Measurements from ENCODE around the gene INSL3. TPM values are rescaled to one million over a fixed set of nuclear protein-coding genes. Genes with fewer than 3 reads are reported as not detected.
A peak's percentile ranks its signal among the peaks of the same experiment; 100 is the strongest.

INSL3 gene
- total and polyA plus RNA-seq, 2 of the 8 experiments (the other 6 are each of a cell fraction or from before 2014, with no cell fraction given): 0.41 to 1.5 TPM

- Histone ChIP-seq H3K4ac (replicated peaks; ENCODE audit: insufficient read length, low read depth, low read length) (no peak overlapping the region), H3K18ac (ENCODE audit: extremely low read depth, low read length) (no peak overlapping the region), H2BK20ac (ENCODE audit: low read length) (no peak overlapping the region), H3K56ac (replicated peaks; ENCODE audit: insufficient read length, low read depth, low read length) (no peak overlapping the region), H2AFZ (ENCODE audit: low read length) (no peak overlapping the region), H3K23me2 (ENCODE audit: low read depth, low read length) (peaks cover 2% of the 10 kb centered on the region; the same call in 1 of the 2 replicates), H3K4me1 (replicated peaks in 1 of 4; ENCODE audit: control insufficient read depth in 3 of 4, insufficient read depth in 4 of 4, low read length in 3 of 4) (peaks cover 0 to 4% (median 3%) of the 10 kb centered on the region in 4 experiments; a peak in 4 of 7 replicates), H3K9ac (replicated peaks in 1 of 4; ENCODE audit: extremely low read depth in 1 of 4, low read depth in 3 of 4, low read length in 3 of 4) (no peak overlapping the region; a peak in 1 of 7 replicates), H3K23ac (ENCODE audit: insufficient read length) (no peak overlapping the region), H3K79me1 (ENCODE audit: low read depth, low read length) (peaks cover 4% of the 10 kb centered on the region), H3K4me2 (ENCODE audit: insufficient read depth in 1 of 2, low read depth in 2 of 2, low read length in 2 of 2) (no peak overlapping the region; a peak in 2 of 4 replicates), H3K4me3 (ENCODE audit: extremely low read depth in 1 of 4, insufficient read depth in 2 of 4, low read depth in 3 of 4, low read length in 4 of 4) (no peak overlapping the region), H4K8ac (ENCODE audit: extremely low read depth, insufficient read depth, low read length) (peak overlapping the region; percentile 86), H3K79me2 (ENCODE audit: control insufficient read depth in 1 of 2, insufficient read depth in 2 of 2, low read length in 2 of 2) (no peaks in the 10 kb centered on the region), H2AK5ac (ENCODE audit: low read depth, low read length) (no peak overlapping the region), H2BK15ac (ENCODE audit: low read length) (peak overlapping the region; percentile 98), H2BK120ac (replicated peaks; ENCODE audit: low read depth, low read length) (no peak overlapping the region), H4K20me1 (replicated peaks in 1 of 2; ENCODE audit: control insufficient read depth in 1 of 2, insufficient read depth in 2 of 2, low read length in 2 of 2) (peaks cover 0 to 2% of the 10 kb centered on the region in 2 experiments), H2BK5ac (ENCODE audit: low read depth, low read length) (peak overlapping the region; percentile 73), H4K5ac (ENCODE audit: insufficient read length, low read depth, low read length) (no peak overlapping the region), H4K91ac (replicated peaks; ENCODE audit: insufficient read length, low read length) (peak overlapping the region; percentile 80), H3K27me3 (replicated peaks in 1 of 4; ENCODE audit: control insufficient read depth in 3 of 4, extremely low read depth in 1 of 4, insufficient read depth in 3 of 4, low read length in 3 of 4) (no peaks in the 10 kb centered on the region), H3K36me3 (ENCODE audit: control insufficient read depth in 2 of 4, insufficient read depth in 4 of 4, low read length in 3 of 4) (peaks cover 0 to 3% (median 0%) of the 10 kb centered on the region in 4 experiments; a peak in 3 of 8 replicates), H3K9me3 (ENCODE audit: insufficient read depth in 2 of 2, low read depth in 1 of 2, low read length in 1 of 2) (no peaks in the 10 kb centered on the region), H3K14ac (ENCODE audit: insufficient read length) (no peak overlapping the region), H3K27ac (ENCODE audit: low read depth, low read length) (no peak overlapping the region), H2BK12ac (ENCODE audit: low read depth, low read length) (peak overlapping the region; percentile 69; the same call in 1 of the 2 replicates)
- 72% methylated on average over 24 of the region's 32 CpGs; no CpG with 5 or more reads in 1 of the 2 experiments for WGBS, 2 experiments (ENCODE audit: extremely low coverage in 1 of 2, insufficient coverage in 1 of 2, insufficient read length in 1 of 2, insufficient replicate concordance in 2 of 2, low coverage in 1 of 2, low lambda C conversion rate in 2 of 2, missing lambda C conversion rate in 1 of 2)
- TF ChIP-seq KDM1A (IDR thresholded peaks at IDR 0.05; ENCODE audit: borderline replicate concordance, low read length) (0 out of 2 replicates have a peak, but pooled peaks have one; percentile 11), SIN3A (conservative IDR thresholded peaks at IDR 0.05 in 1 of 2, IDR thresholded peaks at IDR 0.05 in 1 of 2; ENCODE audit: low read depth in 1 of 2, low read length in 2 of 2) (0 out of 4 replicates have a peak, but pooled peaks of 1 of the 2 experiments have one; percentile 53), RAD21 (IDR thresholded peaks at IDR 0.05 in 1 of 2, conservative IDR thresholded peaks at IDR 0.05 in 1 of 2; ENCODE audit: low read depth in 2 of 2, low read length in 2 of 2) (peak; percentile 66 to 77), CTCF (IDR thresholded peaks at IDR 0.05; ENCODE audit: control extremely low read depth in 1 of 3, insufficient read depth in 1 of 3, low read depth in 1 of 3, low read length in 3 of 3) (peak; percentile 66 to 89 (median 87)), SP1 (IDR thresholded peaks at IDR 0.05; ENCODE audit: low read depth, low read length) (no peak)
- CTCF ChIA-PET (ENCODE audit: partially characterized antibody): interaction anchor here (0.6 to 4.0 kb wide), 27 partner anchors 8 to 354 kb away, joined by 3 to 23 read pairs (median 4); partner anchors contain the start of genes B3GNT3 and SLC5A5
- POLR2A ChIA-PET (ENCODE audit: partially characterized antibody): interaction anchor here (0.6 to 3.3 kb wide), 4 partner anchors 10 to 148 kb away, joined by 3 to 11 read pairs (median 4); partner anchors contain the start of genes B3GNT3, CCDC124 and RPL18A
- DNase-seq (ENCODE audit: low read depth in 1 of 2, low spot score in 2 of 2) (peak in 1 of 2 experiments; percentile 96), FAIRE-seq (peak; percentile 95)
Observed at GRCh38 chr19:17784201-17785008, 36.9 kb downstream of the INSL3 start.

Measured in H1 (cell line).